GM12801 (cell line): Measurements from ENCODE around the gene ADARB2.

Experiments
- CTCF ChIP-seq: IDR thresholded peaks from one replicate; pipeline ENCODE4 v1.5.1; 2011; ENCODE audit warnings: control low read depth; ENCODE audit not compliant: insufficient read length; ENCODE audit errors: extremely low read depth

Gene ADARB2

GRCh38 chr10:1200866-1201807 lies 536.2 kb downstream of the ADARB2 start:
- TF ChIP-seq CTCF: no peak

- TF ChIP-seq CTCF: no peak
These were observed 537.2 kb downstream of the ADARB2 start for GRCh38 chr10:1199897-1200721.

GRCh38 chr10:1199345-1199673 lies 538.0 kb downstream of the ADARB2 start:
- TF ChIP-seq CTCF: no peak

GRCh38 chr10:1198453-1199344 lies 538.6 kb downstream of the ADARB2 start:
- no peak for TF ChIP-seq CTCF

- TF ChIP-seq CTCF: no peak
These were observed 539.9 kb downstream of the ADARB2 start for GRCh38 chr10:1197384-1197783.

- TF ChIP-seq CTCF: no peak
These were observed 540.7 kb downstream of the ADARB2 start for GRCh38 chr10:1196656-1197055.
